Gastrocnemius medialis (tissue), 4 donors: ENCODE data around the gene TRIM41.

Experiments used
- POLR2A ChIP-seq, 2 donors: fragments of 450-650 bp; IDR thresholded peaks; one replicate each; pipeline ENCODE4 v1.6.1; 2017; ENCODE audit warnings: antibody characterized with exemption in 2 of 2, mild to moderate bottlenecking in 2 of 2, moderate library complexity in 2 of 2
- TF ChIP-seq, protein P1 (sequence below), 5 experiments: fragments of 450-650 bp in 3 of 5; fragments of 200-600 bp in 2 of 5; sonication (generic) in 2 of 5; IDR thresholded peaks in 4 of 5; conservative IDR thresholded peaks in 1 of 5; 1 replicate in 4 of 5; 2 replicates in 1 of 5; pipeline ENCODE4 v1.5.1; 2016 to 2019; ENCODE audit warnings: antibody characterized with exemption in 5 of 5, mild to moderate bottlenecking in 3 of 5, moderate library complexity in 3 of 5

DNA sequence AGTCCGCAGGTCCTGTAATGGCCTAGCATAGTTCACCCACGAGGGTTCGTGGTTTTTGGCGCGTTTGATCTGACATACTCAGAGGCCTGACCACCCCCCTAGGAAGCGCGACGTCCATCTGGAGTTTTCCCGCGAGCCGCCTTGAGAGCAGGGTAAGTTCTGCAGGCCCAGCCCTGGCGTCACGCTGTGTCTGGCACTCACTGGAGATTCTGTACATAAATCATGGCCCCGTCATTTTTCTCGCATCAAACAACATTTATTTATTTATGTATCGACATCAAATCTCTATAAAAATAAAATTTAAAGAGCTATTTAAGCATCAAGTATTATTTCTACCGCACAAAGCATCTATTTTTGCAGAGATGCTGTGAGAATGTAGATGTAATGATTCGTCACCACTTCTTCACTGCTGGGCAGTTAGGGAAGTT is 437 bp upstream of the TRIM41 start:
- TF ChIP-seq, protein P1, sequence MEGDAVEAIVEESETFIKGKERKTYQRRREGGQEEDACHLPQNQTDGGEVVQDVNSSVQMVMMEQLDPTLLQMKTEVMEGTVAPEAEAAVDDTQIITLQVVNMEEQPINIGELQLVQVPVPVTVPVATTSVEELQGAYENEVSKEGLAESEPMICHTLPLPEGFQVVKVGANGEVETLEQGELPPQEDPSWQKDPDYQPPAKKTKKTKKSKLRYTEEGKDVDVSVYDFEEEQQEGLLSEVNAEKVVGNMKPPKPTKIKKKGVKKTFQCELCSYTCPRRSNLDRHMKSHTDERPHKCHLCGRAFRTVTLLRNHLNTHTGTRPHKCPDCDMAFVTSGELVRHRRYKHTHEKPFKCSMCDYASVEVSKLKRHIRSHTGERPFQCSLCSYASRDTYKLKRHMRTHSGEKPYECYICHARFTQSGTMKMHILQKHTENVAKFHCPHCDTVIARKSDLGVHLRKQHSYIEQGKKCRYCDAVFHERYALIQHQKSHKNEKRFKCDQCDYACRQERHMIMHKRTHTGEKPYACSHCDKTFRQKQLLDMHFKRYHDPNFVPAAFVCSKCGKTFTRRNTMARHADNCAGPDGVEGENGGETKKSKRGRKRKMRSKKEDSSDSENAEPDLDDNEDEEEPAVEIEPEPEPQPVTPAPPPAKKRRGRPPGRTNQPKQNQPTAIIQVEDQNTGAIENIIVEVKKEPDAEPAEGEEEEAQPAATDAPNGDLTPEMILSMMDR (IDR thresholded peaks at IDR 0.05 in 4 of 5, conservative IDR thresholded peaks at IDR 0.05 in 1 of 5) = peak in 3 of 5 experiments; percentile 15 to 34 (median 29)
- no peak for TF ChIP-seq POLR2A (IDR thresholded peaks at IDR 0.05)
